GM12801 (cell line): ENCODE measurements around the gene RAPGEF1.

Experiments
- TF ChIP-seq, protein P1 (sequence below): IDR thresholded peaks from one replicate; pipeline ENCODE4 v1.5.1; 2011; ENCODE audit warnings: control low read depth; ENCODE audit not compliant: insufficient read length; ENCODE audit errors: extremely low read depth

RAPGEF1 gene

DNA sequence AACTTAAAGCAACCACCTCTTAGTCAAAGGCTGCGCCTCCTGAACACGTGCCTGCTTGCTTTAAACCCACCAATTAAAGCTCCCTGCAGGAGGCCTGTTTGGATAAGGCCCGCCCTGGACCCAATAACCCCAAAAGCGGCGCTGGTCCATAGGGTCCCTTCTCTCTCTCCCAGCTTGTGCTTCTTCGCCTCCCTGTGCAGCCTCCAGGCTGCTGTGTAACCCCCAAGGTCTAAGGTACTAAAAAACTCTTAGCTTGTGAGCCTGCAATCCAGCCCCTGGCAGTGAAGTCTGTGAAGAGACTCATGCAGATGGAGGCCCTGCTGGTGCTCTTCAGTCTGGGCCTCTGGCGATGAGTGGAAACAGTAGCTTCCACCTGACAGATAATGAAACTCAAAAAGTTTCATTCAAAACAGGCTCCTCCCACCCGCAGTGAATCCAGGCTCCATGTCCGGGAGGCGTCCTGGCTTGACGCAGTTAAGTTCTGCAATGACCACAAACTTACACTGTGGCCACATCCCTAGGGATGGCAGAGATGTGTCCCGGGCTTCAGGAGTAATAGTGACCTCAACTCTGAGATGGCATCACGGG lies 97.3 kb downstream of the RAPGEF1 start:
- TF ChIP-seq, protein P1, sequence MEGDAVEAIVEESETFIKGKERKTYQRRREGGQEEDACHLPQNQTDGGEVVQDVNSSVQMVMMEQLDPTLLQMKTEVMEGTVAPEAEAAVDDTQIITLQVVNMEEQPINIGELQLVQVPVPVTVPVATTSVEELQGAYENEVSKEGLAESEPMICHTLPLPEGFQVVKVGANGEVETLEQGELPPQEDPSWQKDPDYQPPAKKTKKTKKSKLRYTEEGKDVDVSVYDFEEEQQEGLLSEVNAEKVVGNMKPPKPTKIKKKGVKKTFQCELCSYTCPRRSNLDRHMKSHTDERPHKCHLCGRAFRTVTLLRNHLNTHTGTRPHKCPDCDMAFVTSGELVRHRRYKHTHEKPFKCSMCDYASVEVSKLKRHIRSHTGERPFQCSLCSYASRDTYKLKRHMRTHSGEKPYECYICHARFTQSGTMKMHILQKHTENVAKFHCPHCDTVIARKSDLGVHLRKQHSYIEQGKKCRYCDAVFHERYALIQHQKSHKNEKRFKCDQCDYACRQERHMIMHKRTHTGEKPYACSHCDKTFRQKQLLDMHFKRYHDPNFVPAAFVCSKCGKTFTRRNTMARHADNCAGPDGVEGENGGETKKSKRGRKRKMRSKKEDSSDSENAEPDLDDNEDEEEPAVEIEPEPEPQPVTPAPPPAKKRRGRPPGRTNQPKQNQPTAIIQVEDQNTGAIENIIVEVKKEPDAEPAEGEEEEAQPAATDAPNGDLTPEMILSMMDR = no peak

GRCh38 chr9:131641618-131642495 lies 98.0 kb downstream of the RAPGEF1 start:
- TF ChIP-seq, protein P1 = no peak

GRCh38 chr9:131640438-131641137 lies 99.3 kb downstream of the RAPGEF1 start:
- TF ChIP-seq, protein P1 = no peak

DNA sequence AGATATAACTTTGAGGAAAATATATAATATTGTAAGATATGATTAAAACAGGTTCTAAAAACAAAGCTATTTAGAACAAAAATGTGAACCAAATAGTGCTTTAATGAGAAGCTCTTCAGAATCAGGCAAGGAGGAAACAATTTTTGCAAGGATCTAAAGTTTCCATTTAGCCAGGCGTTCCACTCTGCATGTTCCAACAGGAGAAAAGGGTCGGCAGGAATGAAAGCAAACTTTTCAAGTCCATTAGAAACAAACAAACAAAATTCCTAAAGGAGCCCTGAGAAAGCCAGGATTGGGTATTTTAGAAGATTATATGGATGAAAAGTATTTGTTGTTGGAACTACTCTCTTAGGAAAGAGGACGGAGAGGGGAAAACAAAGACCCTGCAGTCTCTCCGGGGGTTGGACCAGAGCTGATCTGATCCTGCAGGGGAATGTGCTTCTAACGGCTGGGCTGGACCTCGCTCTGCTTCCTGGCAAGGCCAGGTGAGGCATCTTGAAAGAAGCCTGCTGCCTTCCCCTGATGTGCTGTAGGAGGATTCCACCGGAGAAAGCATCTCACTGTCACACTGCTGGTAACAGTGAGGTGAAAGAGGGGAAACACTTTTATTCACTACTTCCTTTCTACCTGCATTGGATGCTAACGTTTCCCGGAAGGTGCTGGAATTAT lies 100.0 kb downstream of the RAPGEF1 start:
- TF ChIP-seq, protein P1 = no peak

GRCh38 chr9:131636593-131636992 lies 103.3 kb downstream of the RAPGEF1 start:
- TF ChIP-seq, protein P1 = no peak

DNA sequence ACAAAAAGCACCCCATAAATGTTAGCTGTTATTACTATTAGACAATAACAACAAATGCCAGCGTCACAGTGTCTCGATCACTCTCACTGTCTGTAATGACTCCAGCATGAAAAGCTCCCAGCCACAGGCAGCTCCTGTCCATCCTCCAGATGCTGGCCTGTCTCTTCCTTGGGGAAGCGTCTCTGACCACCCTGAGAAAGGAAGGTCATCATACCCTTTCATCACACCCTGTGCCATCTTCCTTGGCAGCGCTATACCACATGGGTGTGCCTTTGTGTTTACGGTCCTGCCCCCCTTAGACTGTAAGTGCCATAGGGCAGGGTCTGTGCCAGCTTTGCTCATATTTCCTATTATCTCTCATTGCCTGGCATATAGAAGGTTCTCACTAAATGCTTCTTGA lies 104.0 kb downstream of the RAPGEF1 start:
- TF ChIP-seq, protein P1 = no peak

DNA sequence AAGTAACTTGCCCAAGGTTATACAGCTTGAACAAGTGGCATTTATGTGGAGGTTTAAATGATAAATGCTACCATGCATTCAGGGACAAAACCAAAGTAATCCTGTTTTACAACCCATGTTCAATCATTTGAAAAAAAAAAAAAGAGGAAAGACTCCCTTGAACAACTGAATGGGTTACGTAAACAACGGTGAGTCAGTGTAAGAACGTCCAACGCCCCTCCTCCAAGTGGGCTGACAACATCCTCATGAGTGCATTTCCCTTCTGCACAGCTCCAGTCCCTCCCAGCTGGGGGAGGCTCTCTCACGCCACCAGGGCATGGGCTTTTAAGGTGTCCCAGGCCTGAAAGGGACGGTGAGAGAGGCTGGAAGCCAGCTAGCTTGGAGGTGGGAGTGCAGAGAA lies 104.6 kb downstream of the RAPGEF1 start:
- TF ChIP-seq, protein P1 = no peak
